Fibroblast of skin of left quadriceps (primary cell): ENCODE measurements around the gene NEIL1.
"Not testable (repeated sequence)": the region's sequence is repeated elsewhere in the genome, so short reads cannot be mapped to it uniquely, and the experiment has no call there.

Experiments used
- DNase-seq, 2 experiments: peaks; one replicate each; pipeline ENCODE4 v3.0.0-alpha.2; 2013; ENCODE audit warnings: low read depth in 2 of 2

NEIL1 gene

GRCh38 chr15:75371901-75372688, 25.3 kb downstream of the NEIL1 start:
- DNase-seq = no peak

- no peak for DNase-seq
These were observed 33.9 kb downstream of the NEIL1 start for GRCh38 chr15:75380773-75381172.

GRCh38 chr15:75383986-75384385, 37.1 kb downstream of the NEIL1 start:
- not testable (repeated sequence) for DNase-seq

GRCh38 chr15:75389791-75390382, 43.0 kb downstream of the NEIL1 start:
- DNase-seq = no peak

GRCh38 chr15:75397494-75397893, 50.7 kb downstream of the NEIL1 start:
- DNase-seq = no peak

- DNase-seq = no peak
These were observed 57.1 kb downstream of the NEIL1 start for GRCh38 chr15:75403892-75404291.
